Esophagus (tissue), 2 donors: ENCODE results near the gene FBXW12. TPM values are rescaled to one million over a fixed set of nuclear protein-coding genes. Genes with fewer than 3 reads are reported as not detected.

ENCODE experiments used
- H3K27ac ChIP-seq, 2 donors: one replicate each; pipeline ENCODE4 v1.5.1; 2013; ENCODE audit warnings: low read depth in 2 of 2, mild to moderate bottlenecking in 2 of 2, inconsistent platforms in 1 of 2, low read length in 1 of 2, moderate library complexity in 1 of 2
- H3K27me3 ChIP-seq, 2 donors: one replicate each; pipeline ENCODE4 v1.6.1; 2013; ENCODE audit warnings: low read length in 2 of 2, control low read depth in 1 of 2, mild to moderate bottlenecking in 1 of 2; ENCODE audit not compliant: insufficient read depth in 2 of 2, control insufficient read depth in 1 of 2
- H3K36me3 ChIP-seq, 2 donors: one replicate each; pipeline ENCODE4 v1.6.1; 2013; ENCODE audit warnings: low read length in 1 of 2; ENCODE audit not compliant: control insufficient read depth in 2 of 2, insufficient read depth in 2 of 2
- H3K4me1 ChIP-seq, 2 donors: one replicate each; pipeline ENCODE4 v1.6.1; 2013; ENCODE audit warnings: low read length in 1 of 2; ENCODE audit not compliant: control insufficient read depth in 2 of 2, insufficient read depth in 2 of 2
- H3K4me3 ChIP-seq, 2 donors: one replicate each; pipeline ENCODE4 v1.5.1; 2013; ENCODE audit warnings: low read length in 2 of 2, mild to moderate bottlenecking in 2 of 2, low read depth in 1 of 2, moderate library complexity in 1 of 2
- H3K9me3 ChIP-seq, 2 donors: one replicate each; pipeline ENCODE4 v1.6.1; 2013; ENCODE audit warnings: mild to moderate bottlenecking in 2 of 2, low read depth in 1 of 2, low read length in 1 of 2, moderate library complexity in 1 of 2; ENCODE audit not compliant: control insufficient read depth in 2 of 2, insufficient read depth in 1 of 2
- WGBS, 2 donors: extraction: QIAGEN DNeasy Blood & Tissue Kit; methylation state at CpG; one replicate each; pipeline ENCODE4 v1.1.7; 2013; 5-methylcytosine and 5-hydroxymethylcytosine counted together
- polyA plus RNA-seq, 2 donors: library from polyadenylated mRNA; stranded (reverse); fragments of 200-250 nt; gene quantifications; one replicate each; pipeline ENCODE4 v1.2.3, GENCODE V29; 2013
- donor health status: healthy with polysubstance abuse.
- donor health status: Bipolar disorder and iron deficiency.

Gene FBXW12
- polyA plus RNA-seq, 2 donors = 0.08 TPM; not detected in 1

GRCh38 chr3:48345946-48346572 is 26.0 kb upstream of the FBXW12 start:
- Histone ChIP-seq H3K36me3 (no peaks in the 10 kb centered on the region), H3K27me3 (no peaks in the 10 kb centered on the region), H3K4me1 (no peaks in the 10 kb centered on the region), H3K27ac (no peak overlapping the region), H3K4me3 (no peak overlapping the region), H3K9me3 (no peaks in the 10 kb centered on the region)
- WGBS, 2 donors = 78 to 87% methylated on average over 2 of the region's 2 CpGs

GRCh38 chr3:48347500-48347899 is 24.5 kb upstream of the FBXW12 start:
- no peaks in the 10 kb centered on the region for H3K9me3 ChIP-seq
- no peak overlapping the region for H3K27ac ChIP-seq
- H3K36me3 ChIP-seq = no peaks in the 10 kb centered on the region
- 83 to 87% methylated on average over 3 of the region's 3 CpGs for WGBS, 2 donors
- H3K4me3 ChIP-seq = no peak overlapping the region
- no peaks in the 10 kb centered on the region for H3K4me1 ChIP-seq
- no peaks in the 10 kb centered on the region for H3K27me3 ChIP-seq

GRCh38 chr3:48352546-48352945 is 19.5 kb upstream of the FBXW12 start:
- H3K36me3 ChIP-seq = no peaks in the 10 kb centered on the region
- peaks cover 0 to 2% of the 10 kb centered on the region in 2 donors for H3K4me1 ChIP-seq
- H3K9me3 ChIP-seq = peaks cover 0 to 3% of the 10 kb centered on the region in 2 donors
- WGBS, 2 donors = 43 to 64% methylated on average over 6 of the region's 6 CpGs
- no peaks in the 10 kb centered on the region for H3K27me3 ChIP-seq
- H3K4me3 ChIP-seq = no peak overlapping the region
- no peak overlapping the region for H3K27ac ChIP-seq

- no peak overlapping the region for H3K4me3 ChIP-seq
- H3K4me1 ChIP-seq = peaks cover 0 to 2% of the 10 kb centered on the region in 2 donors
- H3K9me3 ChIP-seq = peaks cover 0 to 5% of the 10 kb centered on the region in 2 donors
- H3K27me3 ChIP-seq = no peaks in the 10 kb centered on the region
- 92 to 93% methylated on average over 4 of the region's 4 CpGs for WGBS, 2 donors
- no peak overlapping the region for H3K27ac ChIP-seq
- no peaks in the 10 kb centered on the region for H3K36me3 ChIP-seq
Measured at GRCh38 chr3:48353987-48354386, 18.0 kb upstream of the FBXW12 start.

GRCh38 chr3:48356419-48356818 is 15.6 kb upstream of the FBXW12 start:
- Histone ChIP-seq H3K27me3 (no peaks in the 10 kb centered on the region), H3K9me3 (peaks cover 0 to 5% of the 10 kb centered on the region in 2 donors), H3K36me3 (no peaks in the 10 kb centered on the region), H3K4me3 (no peak overlapping the region), H3K27ac (no peak overlapping the region), H3K4me1 (peaks cover 0 to 2% of the 10 kb centered on the region in 2 donors)
- 55 to 69% methylated on average over 1 of the region's 1 CpG for WGBS, 2 donors

- no peak overlapping the region for H3K4me3 ChIP-seq
- no peaks in the 10 kb centered on the region for H3K36me3 ChIP-seq
- no peaks in the 10 kb centered on the region for H3K27me3 ChIP-seq
- H3K9me3 ChIP-seq = peaks cover 0 to 5% of the 10 kb centered on the region in 2 donors
- no peaks in the 10 kb centered on the region for H3K4me1 ChIP-seq
- no peak overlapping the region for H3K27ac ChIP-seq
Measured at GRCh38 chr3:48361928-48362327, 10.1 kb upstream of the FBXW12 start.

GRCh38 chr3:48364840-48365239 is 7.2 kb upstream of the FBXW12 start:
- H3K4me3 ChIP-seq = no peak overlapping the region
- WGBS, 2 donors = 58 to 69% methylated on average over 1 of the region's 1 CpG
- no peak overlapping the region for H3K27ac ChIP-seq
- no peaks in the 10 kb centered on the region for H3K27me3 ChIP-seq
- H3K36me3 ChIP-seq = no peaks in the 10 kb centered on the region
- no peaks in the 10 kb centered on the region for H3K9me3 ChIP-seq
- no peaks in the 10 kb centered on the region for H3K4me1 ChIP-seq

GRCh38 chr3:48367201-48367600 is 4.8 kb upstream of the FBXW12 start:
- Histone ChIP-seq H3K27ac (no peak overlapping the region), H3K36me3 (no peaks in the 10 kb centered on the region), H3K27me3 (no peaks in the 10 kb centered on the region), H3K9me3 (no peaks in the 10 kb centered on the region), H3K4me1 (no peaks in the 10 kb centered on the region), H3K4me3 (no peak overlapping the region)

GRCh38 chr3:48369693-48370332 is 2.2 kb upstream of the FBXW12 start:
- Histone ChIP-seq H3K27me3 (no peaks in the 10 kb centered on the region), H3K4me3 (no peak overlapping the region), H3K27ac (no peak overlapping the region), H3K36me3 (no peaks in the 10 kb centered on the region), H3K9me3 (no peaks in the 10 kb centered on the region), H3K4me1 (no peaks in the 10 kb centered on the region)
- WGBS, 2 donors = 61 to 67% methylated on average over 7 of the region's 7 CpGs

GRCh38 chr3:48370333-48370713 is 1.7 kb upstream of the FBXW12 start:
- Histone ChIP-seq H3K27ac (no peak overlapping the region), H3K27me3 (no peaks in the 10 kb centered on the region), H3K4me1 (no peaks in the 10 kb centered on the region), H3K36me3 (no peaks in the 10 kb centered on the region), H3K4me3 (no peak overlapping the region), H3K9me3 (no peaks in the 10 kb centered on the region)
- WGBS, 2 donors = 81 to 86% methylated on average over 7 of the region's 7 CpGs
